Measurements from ENCODE around the gene ANKRD33B.

ANKRD33B gene

DNA sequence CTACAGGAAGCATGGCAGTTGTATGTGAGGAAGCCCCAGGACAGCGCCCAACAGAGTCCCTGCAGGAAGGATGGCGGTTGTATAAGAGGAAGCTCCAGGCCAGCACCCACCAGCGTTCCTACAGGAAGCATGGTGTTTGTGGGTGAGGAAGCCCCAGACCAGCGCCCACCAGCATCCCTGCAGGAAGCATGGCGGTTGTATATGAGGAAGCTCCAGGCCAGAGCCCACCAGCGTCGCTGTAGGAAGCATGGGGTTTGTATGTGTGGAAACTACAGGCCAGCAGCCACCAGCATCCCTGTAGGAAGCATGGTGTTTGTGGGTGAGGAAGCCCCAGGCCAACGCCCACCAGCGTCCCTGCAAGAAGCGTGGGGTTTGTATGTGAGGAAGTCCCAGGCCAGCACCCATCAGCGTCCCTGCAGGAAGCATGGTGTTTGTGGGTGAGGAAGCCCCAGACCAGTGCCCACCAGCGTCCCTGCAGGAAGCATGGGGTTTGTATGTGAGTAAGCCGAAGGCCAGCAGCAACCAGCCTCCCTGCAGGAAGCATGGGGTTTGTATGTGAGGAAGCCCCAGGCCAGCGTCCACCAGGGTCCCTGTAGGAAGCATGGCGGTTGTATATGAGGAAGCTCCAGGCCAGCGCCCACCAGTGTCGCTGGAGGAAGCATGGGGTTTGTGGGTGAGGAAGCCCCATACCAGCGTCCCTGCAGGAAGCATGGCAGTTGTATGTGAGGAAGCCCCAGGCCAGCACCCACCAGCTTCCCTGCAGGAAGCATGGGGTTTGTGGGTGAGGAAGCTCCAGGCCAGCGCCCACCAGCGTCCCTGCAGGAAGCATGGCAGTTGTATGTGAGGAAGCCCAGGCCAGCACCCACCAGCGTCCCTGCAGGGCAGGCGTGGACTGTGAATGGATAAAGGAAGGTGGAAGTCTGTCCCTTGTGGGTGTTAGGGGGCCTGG lies 118.1 kb downstream of the ANKRD33B start:
- DNase-seq, result no peak

GRCh38 chr5:10682801-10683525 lies 119.1 kb downstream of the ANKRD33B start:
- no peak for DNase-seq

- no peak for DNase-seq
These were observed 120.6 kb downstream of the ANKRD33B start for GRCh38 chr5:10684303-10685086.

DNA sequence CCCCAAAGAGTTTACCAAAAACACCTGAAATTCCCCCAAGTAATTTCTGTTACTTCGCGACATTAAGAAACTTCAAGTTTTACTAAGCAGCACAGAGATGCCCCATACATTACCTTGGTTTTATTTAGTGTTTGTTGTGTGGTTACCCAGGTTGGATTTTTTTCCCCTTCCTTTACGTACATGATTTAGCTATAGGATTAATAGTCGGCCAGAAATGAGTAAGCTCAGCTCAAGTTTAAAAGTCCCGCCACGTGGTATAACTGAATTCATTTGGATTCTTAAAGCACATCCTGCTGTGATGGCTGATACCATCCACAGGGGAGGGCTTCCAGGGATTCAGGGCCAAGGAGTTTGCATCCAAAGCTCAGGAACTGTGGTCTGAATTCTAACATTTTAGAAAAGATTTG lies 121.2 kb downstream of the ANKRD33B start:
- no peak for DNase-seq

- no peak for DNase-seq
These were observed 123.0 kb downstream of the ANKRD33B start for GRCh38 chr5:10686890-10687289.

DNA sequence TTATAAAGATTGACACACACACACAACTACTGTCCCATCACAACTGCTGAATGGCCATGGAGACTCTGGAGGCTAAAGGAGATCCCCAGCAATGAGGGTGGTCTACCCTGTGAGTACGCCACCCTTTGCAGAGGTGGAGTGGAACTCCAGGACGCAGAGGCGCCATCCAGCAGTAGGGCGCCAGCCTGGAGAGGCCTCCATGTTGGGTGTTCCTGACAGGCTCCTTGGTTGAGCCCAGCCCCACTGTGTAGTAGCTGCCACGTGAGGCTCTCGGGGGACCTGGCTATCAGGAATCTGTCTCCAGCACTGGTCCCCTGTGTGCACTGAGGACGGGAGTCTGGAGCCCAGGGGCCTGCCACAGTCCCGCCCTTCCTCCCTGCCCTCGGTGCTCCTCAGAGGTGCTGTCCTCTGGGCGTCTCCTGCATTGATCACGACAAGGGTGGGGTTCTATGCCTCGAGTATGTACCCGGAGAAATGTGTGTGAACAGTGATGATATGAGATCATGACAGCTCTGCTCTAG lies 124.8 kb downstream of the ANKRD33B start:
- DNase-seq, result no peak

DNA sequence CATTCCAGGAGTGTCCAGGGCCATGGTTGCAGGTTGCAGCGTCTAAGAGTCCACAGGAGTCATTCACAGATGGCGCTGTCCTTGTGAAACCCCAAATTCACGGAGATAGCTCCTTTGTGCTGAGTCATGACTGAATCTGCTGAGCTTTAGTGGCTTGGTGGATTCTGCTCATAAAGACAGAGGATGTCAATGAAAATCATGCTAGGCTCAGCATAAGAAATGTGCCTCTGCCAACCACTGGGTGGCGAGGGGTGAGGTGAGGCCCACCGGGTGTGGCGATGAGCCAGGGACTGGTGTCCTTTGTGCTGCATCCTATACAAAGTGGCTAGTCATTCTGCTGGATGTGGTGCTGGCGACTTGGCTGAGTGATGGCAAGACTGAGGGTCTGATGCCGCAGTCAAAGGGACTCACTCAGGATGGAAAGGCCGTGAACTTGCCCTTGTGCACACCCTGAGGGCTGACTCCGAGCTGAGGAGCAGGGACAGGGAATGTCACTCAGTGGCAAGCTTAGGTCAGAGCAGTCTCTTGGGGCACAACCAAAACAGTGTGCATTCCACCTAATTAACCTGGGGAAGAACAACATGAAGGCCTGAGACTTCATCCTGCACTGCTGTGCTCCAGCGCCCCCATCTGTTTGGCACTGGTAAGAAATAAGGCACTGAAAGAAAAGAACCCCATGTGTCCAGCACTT lies 125.7 kb downstream of the ANKRD33B start:
- DNase-seq, result no peak

GRCh38 chr5:10690460-10691440 lies 126.9 kb downstream of the ANKRD33B start:
- DNase-seq, result no peak

DNA sequence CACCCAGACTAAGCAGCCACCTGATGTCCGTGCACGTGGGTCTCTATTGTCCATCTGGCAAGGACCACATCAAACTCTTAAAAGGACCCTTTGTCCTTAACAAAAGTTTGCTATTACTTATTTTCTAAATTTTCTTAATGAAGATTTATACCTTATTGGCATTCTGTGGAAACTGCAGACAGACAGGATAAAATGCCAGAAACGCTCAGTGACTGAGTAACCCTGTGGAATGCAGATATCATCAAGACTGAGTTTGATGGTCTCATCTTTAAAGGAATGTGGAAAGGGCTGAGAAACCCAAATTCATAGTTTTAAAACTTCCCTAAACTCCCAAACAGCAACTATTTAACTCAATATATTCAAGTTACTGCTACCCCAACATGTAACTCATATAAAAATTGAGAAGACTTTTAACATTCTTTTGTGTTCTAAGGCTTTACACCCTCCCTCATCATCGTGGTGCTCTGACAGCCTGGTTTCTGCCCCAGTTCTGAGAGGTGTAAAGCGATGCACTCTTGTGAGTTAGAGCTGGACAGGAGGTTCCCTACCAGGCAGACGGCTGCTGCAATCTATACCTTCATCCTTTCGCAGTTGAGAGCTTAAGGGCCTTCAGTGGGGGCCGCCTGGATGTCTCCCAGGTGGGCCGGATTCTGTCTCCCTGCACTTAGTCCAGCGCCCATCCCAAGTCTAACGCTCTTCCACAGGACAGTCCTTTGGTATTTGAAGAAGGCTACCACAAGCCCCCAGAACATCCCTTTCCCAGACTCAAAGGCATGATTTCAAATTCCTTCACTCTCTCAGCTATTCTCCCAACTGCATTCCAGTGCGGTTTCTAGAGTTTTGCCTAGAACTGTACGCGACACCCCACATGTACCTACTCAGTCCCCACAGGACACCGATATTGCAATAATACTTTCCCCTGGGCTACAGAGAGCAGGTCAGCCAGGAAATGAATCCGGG lies 128.2 kb downstream of the ANKRD33B start:
- DNase-seq, result no peak

DNA sequence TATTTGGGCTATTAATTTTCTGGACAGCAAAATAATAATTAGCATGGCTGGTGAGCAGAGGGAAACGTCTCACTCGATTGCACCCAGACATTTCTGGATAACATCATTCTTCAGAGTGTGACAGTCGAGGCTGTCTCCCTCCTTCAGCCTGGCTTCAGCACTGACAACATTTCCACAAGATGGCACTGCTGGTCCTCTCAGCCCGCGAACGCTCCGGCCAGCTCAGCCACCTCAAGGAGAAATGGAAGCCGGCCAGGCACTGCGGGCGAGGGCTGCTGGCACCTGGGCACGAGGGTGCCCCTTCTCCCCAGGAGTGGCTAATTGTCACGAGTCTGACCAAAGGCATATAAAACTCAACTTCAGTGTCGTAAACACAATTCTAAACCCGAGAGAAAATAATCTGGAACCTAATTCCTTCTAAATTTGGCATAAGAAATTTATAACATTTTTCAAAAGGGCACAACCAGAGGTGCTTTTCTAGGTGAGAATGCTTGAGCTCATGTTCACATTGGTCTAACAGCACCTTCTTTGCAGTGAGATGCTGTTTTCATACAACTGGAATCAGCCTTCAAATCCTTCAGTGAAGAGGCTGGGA lies 131.3 kb downstream of the ANKRD33B start:
- no peak for DNase-seq

- no peak for DNase-seq
These were observed 132.1 kb downstream of the ANKRD33B start for GRCh38 chr5:10695759-10696543.

GRCh38 chr5:10699281-10699874 lies 135.5 kb downstream of the ANKRD33B start:
- no peak for DNase-seq

GRCh38 chr5:10699987-10700386 lies 136.1 kb downstream of the ANKRD33B start:
- DNase-seq, result no peak

- DNase-seq, result no peak
These were observed 136.6 kb downstream of the ANKRD33B start for GRCh38 chr5:10700516-10700915.

- DNase-seq, result no peak
These were observed 137.7 kb downstream of the ANKRD33B start for GRCh38 chr5:10701567-10702039.

DNA sequence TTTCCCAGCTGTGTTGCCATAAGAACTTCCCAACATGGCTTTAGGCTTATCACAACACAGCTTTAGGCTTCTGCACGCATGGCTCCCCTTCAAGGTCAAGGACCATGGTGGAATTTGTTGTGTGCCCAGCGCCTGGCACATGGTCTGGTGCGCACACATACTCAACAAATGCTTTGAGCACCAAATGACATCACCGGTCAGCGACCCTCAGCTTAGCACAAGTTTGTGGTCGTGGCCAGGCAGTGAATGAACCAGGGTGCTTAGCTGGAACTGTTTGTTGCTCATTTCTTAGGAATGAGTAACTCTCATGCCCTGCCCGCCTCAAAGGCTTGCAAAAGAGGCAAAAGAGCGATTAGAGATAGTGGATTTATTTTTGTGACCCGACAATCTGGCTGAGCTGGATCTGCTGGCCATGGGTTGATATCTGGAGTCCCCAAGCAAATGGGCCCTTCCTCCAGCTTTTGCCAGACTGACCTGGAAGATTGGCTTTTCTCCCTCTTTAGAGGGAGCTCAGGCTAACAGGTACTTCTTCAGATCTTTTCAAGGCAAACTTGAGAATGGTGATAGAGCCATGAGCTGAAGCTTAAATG lies 138.3 kb downstream of the ANKRD33B start:
- DNase-seq, result no peak

GRCh38 chr5:10702911-10703491 lies 139.1 kb downstream of the ANKRD33B start:
- no peak for DNase-seq
